IPS DF 6.9 (cell line): ENCODE data around the gene C4B.

Experiments
- DNase-seq: peaks from one replicate; pipeline ENCODE4 v3.0.0-alpha.2; 2013; ENCODE audit warnings: low read depth, low spot score
- H3K27ac ChIP-seq: one replicate; pipeline ENCODE4 v1.5.1; 2013; ENCODE audit warnings: low read length, control low read depth
- H3K27me3 ChIP-seq: 2 replicates; pipeline ENCODE4 v1.6.1; 2013; ENCODE audit warnings: mild to moderate bottlenecking, low read length; ENCODE audit not compliant: control insufficient read depth, insufficient read depth
- H3K36me3 ChIP-seq: 2 replicates; pipeline ENCODE4 v1.6.1; 2013; ENCODE audit warnings: low read length; ENCODE audit not compliant: control insufficient read depth, insufficient read depth
- H3K4me1 ChIP-seq: 2 replicates; pipeline ENCODE4 v1.6.1; 2013; ENCODE audit warnings: low read length; ENCODE audit not compliant: control insufficient read depth, insufficient read depth
- H3K4me3 ChIP-seq: 2 replicates; pipeline ENCODE4 v1.5.1; 2013; ENCODE audit warnings: mild to moderate bottlenecking, low read length
- H3K9me3 ChIP-seq: 2 replicates; pipeline ENCODE4 v1.6.1; 2013; ENCODE audit warnings: low read length, inconsistent platforms; ENCODE audit not compliant: control insufficient read depth, insufficient read depth
- WGBS: extraction: QIAGEN DNeasy Blood & Tissue Kit; methylation state at CpG from one replicate; pipeline ENCODE4 v1.1.7; 2013; ENCODE audit warnings: mixed read lengths, missing lambda C conversion rate; ENCODE audit not compliant: insufficient read length, insufficient coverage; 5-methylcytosine and 5-hydroxymethylcytosine counted together

C4B gene

GRCh38 chr6:32083812-32084768, 69.5 kb downstream of the C4B start:
- Histone ChIP-seq H3K36me3 (no peaks in the 10 kb centered on the region), H3K27ac (no peak overlapping the region), H3K4me1 (peaks cover 7% of the 10 kb centered on the region; the same call in 1 of the 2 replicates), H3K27me3 (no peaks in the 10 kb centered on the region), H3K4me3 (no peak overlapping the region), H3K9me3 (no peaks in the 10 kb centered on the region)
- no peak for DNase-seq
- WGBS, result no CpG with 5 or more reads among the region's 22 CpGs

GRCh38 chr6:32084780-32085179, 70.2 kb downstream of the C4B start:
- WGBS, result no CpG with 5 or more reads among the region's 2 CpGs
- Histone ChIP-seq H3K4me3 (no peak overlapping the region), H3K9me3 (no peaks in the 10 kb centered on the region), H3K27ac (no peak overlapping the region), H3K36me3 (no peaks in the 10 kb centered on the region), H3K27me3 (no peaks in the 10 kb centered on the region), H3K4me1 (peaks cover 7% of the 10 kb centered on the region; the same call in 1 of the 2 replicates)
- DNase-seq, result no peak
